Endothelial cell of umbilical vein (primary cell): Measurements from ENCODE around the gene KCMF1.

ENCODE experiments used
- CTCF ChIP-seq, 2 donors: IDR thresholded peaks; 1 replicate in 1 of 2; 2 replicates in 1 of 2; pipeline ENCODE4 v1.5.1; 2011; ENCODE audit warnings: low read length in 2 of 2, mild to moderate bottlenecking in 2 of 2, moderate library complexity in 2 of 2, control low read depth in 1 of 2, inconsistent platforms in 1 of 2, low read depth in 1 of 2; ENCODE audit not compliant: insufficient read depth in 1 of 2; ENCODE audit errors: extremely low read depth in 1 of 2
- EZH2 ChIP-seq: IDR thresholded peaks from 2 replicates; pipeline ENCODE4 v1.6.1; 2012; ENCODE audit warnings: borderline replicate concordance, low read depth, mild to moderate bottlenecking, moderate library complexity, low read length, inconsistent platforms; ENCODE audit not compliant: severe bottlenecking
- MYC ChIP-seq: IDR thresholded peaks from one replicate; pipeline ENCODE4 v1.6.1; 2011; ENCODE audit warnings: mild to moderate bottlenecking, low read depth, low read length
- POLR2A ChIP-seq: IDR thresholded peaks from 2 replicates; pipeline ENCODE4 v1.6.1; 2012; ENCODE audit warnings: low read depth, mild to moderate bottlenecking, control low read depth, low read length

- TF ChIP-seq POLR2A: no peak
- no peak for TF ChIP-seq CTCF (IDR thresholded peaks at IDR 0.05; ENCODE audit: extremely low read depth in 1 of 2, insufficient read depth in 1 of 2, low read depth in 1 of 2, low read length in 2 of 2)
- TF ChIP-seq EZH2: no peak
- no peak for TF ChIP-seq MYC
These were observed 107.6 kb downstream of the KCMF1 start for GRCh38 chr2:85078536-85078935.
